AG10803 (cell line): ENCODE data around the gene RFXANK.

Experiments
- DNase-seq: peaks from one replicate; pipeline ENCODE4 v3.0.0; 2010; ENCODE audit warnings: low read depth
- H3K4me3 ChIP-seq: 2 replicates; pipeline ENCODE4 v1.5.1; 2011; ENCODE audit warnings: mild to moderate bottlenecking, low read length, control low read depth
- CTCF ChIP-seq: conservative IDR thresholded peaks from 2 replicates; pipeline ENCODE4 v1.5.1; 2011; ENCODE audit warnings: mild to moderate bottlenecking, low read length, control low read depth, inconsistent platforms

RFXANK gene

GRCh38 chr19:19149435-19149834 lies 42.6 kb upstream of the RFXANK start:
- H3K4me3 ChIP-seq: no peak overlapping the region
- TF ChIP-seq CTCF: no peak
- no peak for DNase-seq

DNA sequence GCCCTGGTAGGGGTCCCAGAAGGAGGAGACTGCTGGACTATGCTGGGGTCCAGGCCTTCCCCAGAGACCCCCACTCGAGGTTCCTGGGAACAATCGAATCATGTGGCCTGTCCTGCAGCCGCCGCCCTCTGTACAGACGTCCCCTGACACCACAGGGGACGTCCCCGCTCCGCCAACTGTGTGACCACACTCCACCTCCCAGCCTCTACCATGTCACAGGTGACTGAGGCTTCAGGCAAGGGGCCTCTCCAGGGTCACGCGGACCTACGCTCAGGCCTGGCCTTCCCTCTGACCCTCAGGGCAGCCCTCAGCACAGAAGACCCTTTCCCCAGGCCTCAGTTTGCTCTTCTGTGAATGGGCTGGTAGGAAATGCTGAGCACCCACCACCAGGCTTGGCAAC lies 40.6 kb upstream of the RFXANK start:
- H3K4me3 ChIP-seq: no peak overlapping the region
- TF ChIP-seq CTCF: no peak
- DNase-seq: no peak

DNA sequence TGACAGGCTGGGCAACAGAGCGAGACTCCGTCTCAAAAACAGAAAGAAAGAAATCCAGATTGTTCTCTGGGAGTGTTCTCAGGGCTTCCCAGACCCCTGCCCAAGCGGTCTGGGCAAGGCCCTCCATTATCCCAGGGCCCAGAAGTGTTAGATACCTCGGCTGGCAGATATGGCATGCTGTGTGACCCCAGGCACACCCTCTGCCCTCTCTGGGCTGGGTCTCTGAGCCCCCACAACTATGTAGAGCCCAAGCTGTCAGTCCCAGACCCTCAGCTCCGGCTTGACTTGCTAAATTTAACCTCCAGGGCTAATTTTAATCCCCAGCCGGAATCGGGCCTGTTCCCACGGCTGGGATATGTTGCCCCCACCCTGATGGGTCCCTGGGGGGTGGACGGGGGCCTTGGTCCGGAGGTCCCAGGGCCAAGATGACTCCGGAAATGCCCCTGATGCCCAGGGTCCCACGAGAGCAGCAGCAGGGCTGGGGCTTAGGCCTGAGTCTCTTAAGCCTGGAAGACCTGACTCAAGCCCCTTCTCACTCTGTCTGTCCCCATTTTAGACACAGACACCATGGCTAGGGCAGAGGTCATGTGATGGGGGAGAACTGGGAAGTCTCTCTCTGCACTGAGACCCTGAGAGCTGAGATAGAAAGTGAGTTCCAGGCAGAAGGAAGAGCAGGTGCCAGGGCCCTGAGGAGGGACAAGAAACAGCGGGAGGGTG lies 39.2 kb upstream of the RFXANK start:
- no peak for DNase-seq
- TF ChIP-seq CTCF: no peak
- H3K4me3 ChIP-seq: no peak overlapping the region

DNA sequence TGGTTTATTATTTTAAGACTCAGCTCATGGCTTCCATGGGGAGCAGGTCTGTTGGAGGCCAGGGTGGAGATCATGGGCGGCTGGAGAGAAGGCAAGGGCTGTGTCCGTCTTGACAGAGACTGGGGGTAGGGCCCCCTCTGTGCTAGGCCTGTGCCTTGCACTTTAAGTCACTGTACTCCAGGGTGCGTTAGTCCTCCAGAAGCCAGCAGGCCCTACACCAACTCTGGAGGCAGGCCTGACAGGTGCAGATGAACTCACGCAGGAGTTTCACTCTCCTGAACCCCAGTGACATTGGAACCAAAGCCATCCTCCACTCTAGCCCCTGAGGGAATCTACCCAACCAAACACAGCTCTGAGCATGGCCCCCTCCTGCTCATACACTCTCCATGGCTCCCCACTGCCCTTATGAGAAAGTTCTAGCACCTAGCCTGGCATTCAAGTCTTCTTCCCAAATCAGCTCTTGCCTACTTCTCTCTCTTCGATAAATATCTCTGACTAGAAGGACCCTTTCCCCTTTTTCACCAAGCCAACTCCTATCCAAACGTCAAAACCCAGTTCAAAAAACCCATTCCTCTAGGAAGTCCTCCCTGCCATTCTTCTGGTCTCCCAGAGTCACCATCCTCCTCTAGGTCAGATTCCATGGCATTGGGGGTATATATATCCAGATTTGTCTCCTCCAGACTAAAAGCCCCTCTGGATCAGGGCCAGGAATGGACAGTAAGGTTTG lies 37.1 kb upstream of the RFXANK start:
- no peak overlapping the region for H3K4me3 ChIP-seq
- no peak for DNase-seq
- no peak for TF ChIP-seq CTCF

GRCh38 chr19:19155495-19156219 lies 36.4 kb upstream of the RFXANK start:
- H3K4me3 ChIP-seq: no peak overlapping the region
- no peak for TF ChIP-seq CTCF

GRCh38 chr19:19157808-19158207 lies 34.2 kb upstream of the RFXANK start:
- TF ChIP-seq CTCF: no peak
- no peak for DNase-seq
- H3K4me3 ChIP-seq: no peak overlapping the region

More at GRCh38 chr19:19155495-19156219, 36.4 kb upstream of the RFXANK start:
- DNase-seq: no peak
